ENCODE measurements around the gene PBX2. TPM values are rescaled to one million over a fixed set of nuclear protein-coding genes. Genes with fewer than 3 reads are reported as not detected.

Gene PBX2
- total RNA-seq, 1 experiment from 2014 or later = 176 TPM

DNA sequence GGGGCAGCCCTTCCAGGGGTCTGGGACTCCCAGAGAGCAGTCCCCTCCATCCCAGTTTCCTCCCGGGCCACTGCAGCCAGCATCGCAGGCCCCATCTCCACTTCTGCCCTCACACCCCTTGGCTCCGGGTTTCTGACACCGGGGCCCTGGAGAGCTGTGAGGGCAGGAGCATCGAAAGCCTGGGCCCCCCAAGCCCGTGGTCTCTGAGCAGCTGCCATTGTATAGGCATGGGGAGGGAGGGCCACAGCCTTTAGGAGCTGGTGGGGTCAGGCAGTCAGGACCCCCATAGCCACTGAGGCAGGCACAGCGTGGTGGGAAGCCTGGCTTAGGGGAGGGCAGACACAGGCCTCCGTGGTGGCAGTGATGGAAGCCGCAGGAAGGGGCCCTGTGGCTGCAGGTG lies 12.2 kb upstream of the PBX2 start:
- DNase-seq = no peak
- Histone ChIP-seq H2AFZ (ENCODE audit: low read length) (no peak overlapping the region), H4K5ac (ENCODE audit: insufficient read length, low read depth, low read length) (no peak overlapping the region), H3K9ac (ENCODE audit: extremely low read depth, insufficient read length, low read length) (no peak overlapping the region), H2AK5ac (ENCODE audit: insufficient read length, low read length) (no peak overlapping the region), H3K27ac (ENCODE audit: insufficient read length, low read depth, low read length) (no peak overlapping the region), H4K8ac (replicated peaks; ENCODE audit: insufficient read length, low read depth, low read length) (no peak overlapping the region), H3K18ac (ENCODE audit: insufficient read length, low read depth, low read length) (no peak overlapping the region), H3K56ac (ENCODE audit: insufficient read length, low read depth, low read length) (no peak overlapping the region), H3T11ph (ENCODE audit: low read length) (no peak overlapping the region), H2BK12ac (ENCODE audit: insufficient read length, low read depth, low read length) (no peak overlapping the region), H3K4ac (ENCODE audit: low read depth, low read length) (no peak overlapping the region), H3K23ac (ENCODE audit: insufficient read length, low read depth, low read length) (no peak overlapping the region), H3K14ac (ENCODE audit: insufficient read depth, low read length) (no peak overlapping the region), H4K20me1 (ENCODE audit: control insufficient read depth, insufficient read depth, insufficient read length) (no peaks in the 10 kb centered on the region), H3K79me2 (ENCODE audit: insufficient read depth, low read length) (no peaks in the 10 kb centered on the region), H3K27me3 (ENCODE audit: insufficient read depth, low read length) (no peaks in the 10 kb centered on the region), H3K79me1 (ENCODE audit: insufficient read depth, low read depth, low read length, poor library complexity, severe bottlenecking) (no peaks in the 10 kb centered on the region), H3K4me2 (ENCODE audit: insufficient read depth, insufficient read length, low read length) (no peak overlapping the region), H3K4me1 (ENCODE audit: insufficient read depth, low read length) (no peaks in the 10 kb centered on the region; the same call in 1 of the 2 replicates), H2BK120ac (ENCODE audit: low read depth, low read length, poor library complexity, severe bottlenecking) (no peak overlapping the region), H2BK5ac (ENCODE audit: insufficient read length, low read length) (no peak overlapping the region), H3K23me2 (ENCODE audit: insufficient read length, low read depth, low read length, poor library complexity, severe bottlenecking) (no peaks in the 10 kb centered on the region), H2BK20ac (ENCODE audit: low read depth, low read length, poor library complexity, severe bottlenecking) (no peak overlapping the region), H2BK15ac (ENCODE audit: low read depth, low read length) (no peak overlapping the region; the same call in 1 of the 2 replicates), H3K9me3 (ENCODE audit: control insufficient read depth, low read depth, low read length) (no peaks in the 10 kb centered on the region), H4K91ac (ENCODE audit: insufficient read length, low read depth, low read length) (no peak overlapping the region)
- H3K27ac Mint-ChIP-seq = no peak overlapping the region
- peaks cover 0 to 3% of the 10 kb centered on the region in 2 experiments; a peak in 2 of 5 replicates for H3K9me3 Mint-ChIP-seq
- H3K4me1 Mint-ChIP-seq = peaks cover under 1 to 5% of the 10 kb centered on the region in 2 experiments; a peak in 3 of 4 replicates
- H3K36me3 Mint-ChIP-seq (ENCODE audit: insufficient read depth in 1 of 3, low read depth in 3 of 3) = no peaks in the 10 kb centered on the region
- no CpG with 5 or more reads among the region's 9 CpGs for WGBS (ENCODE audit: extremely low coverage, insufficient read length, low lambda C conversion rate)
- peaks cover 5% of the 10 kb centered on the region for H3K27me3 Mint-ChIP-seq (ENCODE audit: low read depth)
- no peak overlapping the region for H3K4me3 Mint-ChIP-seq
- TF ChIP-seq, protein P1, sequence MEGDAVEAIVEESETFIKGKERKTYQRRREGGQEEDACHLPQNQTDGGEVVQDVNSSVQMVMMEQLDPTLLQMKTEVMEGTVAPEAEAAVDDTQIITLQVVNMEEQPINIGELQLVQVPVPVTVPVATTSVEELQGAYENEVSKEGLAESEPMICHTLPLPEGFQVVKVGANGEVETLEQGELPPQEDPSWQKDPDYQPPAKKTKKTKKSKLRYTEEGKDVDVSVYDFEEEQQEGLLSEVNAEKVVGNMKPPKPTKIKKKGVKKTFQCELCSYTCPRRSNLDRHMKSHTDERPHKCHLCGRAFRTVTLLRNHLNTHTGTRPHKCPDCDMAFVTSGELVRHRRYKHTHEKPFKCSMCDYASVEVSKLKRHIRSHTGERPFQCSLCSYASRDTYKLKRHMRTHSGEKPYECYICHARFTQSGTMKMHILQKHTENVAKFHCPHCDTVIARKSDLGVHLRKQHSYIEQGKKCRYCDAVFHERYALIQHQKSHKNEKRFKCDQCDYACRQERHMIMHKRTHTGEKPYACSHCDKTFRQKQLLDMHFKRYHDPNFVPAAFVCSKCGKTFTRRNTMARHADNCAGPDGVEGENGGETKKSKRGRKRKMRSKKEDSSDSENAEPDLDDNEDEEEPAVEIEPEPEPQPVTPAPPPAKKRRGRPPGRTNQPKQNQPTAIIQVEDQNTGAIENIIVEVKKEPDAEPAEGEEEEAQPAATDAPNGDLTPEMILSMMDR (conservative IDR thresholded peaks at IDR 0.05) = no peak
